Lung (tissue), 12 donors: ENCODE data around the gene NCKAP5L. TPM values are rescaled to one million over a fixed set of nuclear protein-coding genes. Genes with fewer than 3 reads are reported as not detected.

ENCODE experiments used
- ATAC-seq: fragments of 200-7000 bp; cut with Tn5 transposase; one replicate; pipeline ENCODE4 v1.9.1; 2020; ENCODE audit warnings: moderate number of reproducible peaks; ENCODE audit not compliant: insufficient read depth, low FRiP score
- DNase-seq, 3 donors: peaks; one replicate each; pipeline ENCODE4 v3.0.0-alpha.2; 2013 to 2017
- H3K27ac ChIP-seq, 2 donors: one replicate each; pipeline ENCODE4 v1.5.1; 2013; ENCODE audit warnings: mild to moderate bottlenecking in 2 of 2, moderate library complexity in 2 of 2, control low read depth in 1 of 2, inconsistent platforms in 1 of 2, low read depth in 1 of 2, low read length in 1 of 2
- H3K27me3 ChIP-seq, 3 donors: one replicate each; pipeline ENCODE4 v1.5.1; 2013; ENCODE audit warnings: low read length in 2 of 3; ENCODE audit not compliant: control insufficient read depth in 3 of 3, insufficient read depth in 3 of 3
- H3K36me3 ChIP-seq, 4 donors: one replicate each; pipeline ENCODE4 v1.5.1; 2013; ENCODE audit warnings: low read length in 4 of 4, mild to moderate bottlenecking in 1 of 4, moderate library complexity in 1 of 4; ENCODE audit not compliant: control insufficient read depth in 4 of 4, insufficient read depth in 4 of 4
- H3K4me1 ChIP-seq, 5 donors: one replicate each; pipeline ENCODE4 v1.5.1; 2013; ENCODE audit warnings: low read length in 5 of 5, mild to moderate bottlenecking in 2 of 5, moderate library complexity in 1 of 5; ENCODE audit not compliant: control insufficient read depth in 5 of 5, insufficient read depth in 5 of 5
- H3K4me3 ChIP-seq: one replicate; pipeline ENCODE4 v1.5.1; 2013; ENCODE audit warnings: mild to moderate bottlenecking, control low read depth, moderate library complexity
- H3K9ac ChIP-seq, 2 donors: one replicate each; pipeline ENCODE4 v1.5.1; 2013; ENCODE audit warnings: low read length in 2 of 2, control low read depth in 1 of 2; ENCODE audit not compliant: insufficient read depth in 1 of 2
- H3K9me3 ChIP-seq, 4 donors: one replicate each; pipeline ENCODE4 v1.5.1; 2013; ENCODE audit warnings: low read length in 3 of 4, mild to moderate bottlenecking in 1 of 4, moderate library complexity in 1 of 4; ENCODE audit not compliant: control insufficient read depth in 4 of 4, insufficient read depth in 3 of 4
- WGBS, 2 donors: extraction: QIAGEN DNeasy Blood & Tissue Kit; methylation state at CpG; one replicate each; pipeline ENCODE4 v1.1.7; 2013; 5-methylcytosine and 5-hydroxymethylcytosine counted together
- polyA plus RNA-seq, 2 donors: library from polyadenylated mRNA; stranded (reverse); fragments of 200-250 nt; gene quantifications; one replicate each; pipeline ENCODE4 v1.2.1, GENCODE V29; 2013
- total RNA-seq, 2 donors: library from RNA; depleted of rRNA in 1 of 2; stranded (reverse); fragments of >200 nt in 1 of 2; gene quantifications; one replicate each; pipeline ENCODE4 v1.2.1, GENCODE V29; 2014 to 2021
- TF ChIP-seq, protein P1 (sequence below): IDR thresholded peaks from 2 replicates; pipeline ENCODE4 v1.5.1; 2012; ENCODE audit warnings: mild to moderate bottlenecking; ENCODE audit errors: control extremely low read depth, extremely low read depth
- donor health status: control.
- donor health status: control.
- donor health status: Bipolar disorder and iron deficiency.
- donor health status: healthy.
- donor health status: DM: yes; HTN: yes; CAD: no.

NCKAP5L gene
- total and polyA plus RNA-seq, 4 donors, result 15.7 to 30.8 (median 20.1) TPM

DNA sequence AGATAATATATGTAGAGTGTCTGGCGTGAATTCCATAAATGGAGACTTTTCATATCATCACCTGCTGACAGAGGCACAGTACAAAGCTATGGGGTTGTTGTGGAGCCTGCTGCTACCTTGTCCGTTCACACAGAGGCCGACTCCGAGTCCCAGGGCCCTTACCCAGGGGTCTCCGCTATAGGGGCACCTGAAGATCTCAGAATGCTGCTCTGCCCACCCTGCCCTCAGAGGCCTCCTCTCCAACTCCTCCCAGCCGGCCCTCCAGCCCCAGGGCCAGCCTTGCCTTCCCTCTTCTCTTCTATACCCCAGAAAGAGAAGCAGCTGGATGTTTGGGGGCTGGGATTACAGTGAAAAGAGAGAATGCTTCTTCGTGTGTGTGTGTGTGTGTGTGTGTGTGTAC, 21.3 kb downstream of the NCKAP5L start:
- Histone ChIP-seq H3K4me1 (peaks cover 16 to 34% (median 24%) of the 10 kb centered on the region in 5 donors), H3K27me3 (no peaks in the 10 kb centered on the region), H3K36me3 (peaks cover 0 to 29% (median 24%) of the 10 kb centered on the region in 4 donors), H3K9ac (no peak overlapping the region), H3K4me3 (no peak overlapping the region), H3K27ac (no peak overlapping the region), H3K9me3 (no peaks in the 10 kb centered on the region)
- TF ChIP-seq, protein P1, sequence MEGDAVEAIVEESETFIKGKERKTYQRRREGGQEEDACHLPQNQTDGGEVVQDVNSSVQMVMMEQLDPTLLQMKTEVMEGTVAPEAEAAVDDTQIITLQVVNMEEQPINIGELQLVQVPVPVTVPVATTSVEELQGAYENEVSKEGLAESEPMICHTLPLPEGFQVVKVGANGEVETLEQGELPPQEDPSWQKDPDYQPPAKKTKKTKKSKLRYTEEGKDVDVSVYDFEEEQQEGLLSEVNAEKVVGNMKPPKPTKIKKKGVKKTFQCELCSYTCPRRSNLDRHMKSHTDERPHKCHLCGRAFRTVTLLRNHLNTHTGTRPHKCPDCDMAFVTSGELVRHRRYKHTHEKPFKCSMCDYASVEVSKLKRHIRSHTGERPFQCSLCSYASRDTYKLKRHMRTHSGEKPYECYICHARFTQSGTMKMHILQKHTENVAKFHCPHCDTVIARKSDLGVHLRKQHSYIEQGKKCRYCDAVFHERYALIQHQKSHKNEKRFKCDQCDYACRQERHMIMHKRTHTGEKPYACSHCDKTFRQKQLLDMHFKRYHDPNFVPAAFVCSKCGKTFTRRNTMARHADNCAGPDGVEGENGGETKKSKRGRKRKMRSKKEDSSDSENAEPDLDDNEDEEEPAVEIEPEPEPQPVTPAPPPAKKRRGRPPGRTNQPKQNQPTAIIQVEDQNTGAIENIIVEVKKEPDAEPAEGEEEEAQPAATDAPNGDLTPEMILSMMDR, result no peak
- DNase-seq, result no peak
- no peak for ATAC-seq
- WGBS, 2 donors, result 85 to 91% methylated on average over 7 of the region's 7 CpGs

GRCh38 chr12:49806321-49806813, 21.8 kb downstream of the NCKAP5L start:
- H3K4me3 ChIP-seq, result no peak overlapping the region
- H3K9me3 ChIP-seq, result no peaks in the 10 kb centered on the region
- no peak overlapping the region for H3K9ac ChIP-seq
- peaks cover 0 to 34% (median 29%) of the 10 kb centered on the region in 4 donors for H3K36me3 ChIP-seq
- H3K27ac ChIP-seq, result no peak overlapping the region
- TF ChIP-seq, protein P1, result no peak
- 86% methylated on average over 7 of the region's 7 CpGs for WGBS, 2 donors
- no peaks in the 10 kb centered on the region for H3K27me3 ChIP-seq
- DNase-seq (no peak), ATAC-seq (no peak)
- peaks cover 16 to 34% (median 25%) of the 10 kb centered on the region in 5 donors for H3K4me1 ChIP-seq

DNA sequence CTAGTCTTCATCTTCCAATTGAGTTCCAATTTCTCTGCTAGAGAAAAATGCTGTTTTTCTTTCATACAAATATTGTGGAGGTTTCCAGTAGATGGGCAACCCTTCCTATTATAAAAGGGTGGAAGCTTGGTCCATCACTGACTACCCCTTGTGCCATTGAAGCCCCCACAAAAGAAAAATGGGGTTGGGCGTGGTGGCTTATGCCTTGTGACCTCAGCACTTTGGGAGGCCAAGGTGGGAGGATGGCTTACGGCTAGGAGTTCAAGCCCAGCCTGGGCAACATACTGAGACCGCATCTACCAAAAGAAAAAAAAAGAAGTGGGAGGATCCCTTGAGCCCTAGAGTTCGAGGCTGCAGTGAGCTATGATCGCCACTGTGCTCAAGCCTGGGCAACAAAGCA, 22.8 kb downstream of the NCKAP5L start:
- H3K27me3 ChIP-seq, result no peaks in the 10 kb centered on the region
- DNase-seq (no peak), ATAC-seq (no peak)
- TF ChIP-seq, protein P1, result no peak
- no peak overlapping the region for H3K27ac ChIP-seq
- H3K4me3 ChIP-seq, result no peak overlapping the region
- H3K9ac ChIP-seq, result no peak overlapping the region
- no peaks in the 10 kb centered on the region for H3K9me3 ChIP-seq
- H3K36me3 ChIP-seq, result peaks cover 0 to 40% (median 37%) of the 10 kb centered on the region in 4 donors
- H3K4me1 ChIP-seq, result peaks cover 12 to 34% (median 21%) of the 10 kb centered on the region in 5 donors
- WGBS, 2 donors, result 94 to 98% methylated on average over 5 of the region's 5 CpGs

DNA sequence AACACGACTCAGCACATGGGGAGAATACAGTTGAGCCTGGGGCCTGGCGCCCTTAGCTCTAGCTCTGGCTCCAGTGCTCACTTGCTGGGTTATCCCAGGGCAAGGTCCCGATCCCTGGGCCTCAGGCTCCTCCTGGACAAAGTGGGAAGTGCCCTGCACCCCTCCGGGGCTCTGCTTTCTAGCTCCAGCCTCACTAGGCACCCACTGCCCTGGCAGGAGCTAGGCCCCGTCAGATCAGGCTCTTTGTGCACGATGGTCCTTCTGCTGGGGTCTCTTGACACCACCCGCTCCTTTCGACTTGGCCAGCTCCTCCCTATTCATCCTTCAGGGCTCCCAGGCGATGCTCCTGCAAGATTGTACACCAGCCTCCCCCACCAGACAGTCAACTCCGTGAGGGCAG, 23.4 kb downstream of the NCKAP5L start:
- Histone ChIP-seq H3K4me1 (peaks cover 6 to 29% (median 17%) of the 10 kb centered on the region in 5 donors), H3K27ac (no peak overlapping the region), H3K9ac (no peak overlapping the region), H3K4me3 (no peak overlapping the region), H3K36me3 (peaks cover 0 to 43% (median 39%) of the 10 kb centered on the region in 4 donors), H3K9me3 (no peaks in the 10 kb centered on the region), H3K27me3 (no peaks in the 10 kb centered on the region)
- ATAC-seq (no peak), DNase-seq (no peak)
- TF ChIP-seq, protein P1, result no peak
- WGBS, 2 donors, result 94 to 99% methylated on average over 10 of the region's 10 CpGs
